H1 (cell line): Measurements from ENCODE around the gene PKP3. TPM values are rescaled to one million over a fixed set of nuclear protein-coding genes. Genes with fewer than 3 reads are reported as not detected.

Source experiments
- CTCF ChIA-PET: fragments of 300-600 bp; sonication (Branson Sonifier 250); formaldehyde crosslinking; loops from one replicate; lab custom pipeline; 2021; ENCODE audit not compliant: partially characterized antibody; lab: Charles Lee
- POLR2A ChIA-PET: fragments of 300-600 bp; sonication (Branson Sonifier 250); formaldehyde crosslinking; loops from one replicate; lab custom pipeline; 2021; ENCODE audit warnings: inconsistent platforms; ENCODE audit not compliant: partially characterized antibody; lab: Charles Lee
- DNase-seq, 2 experiments: peaks; one replicate each; pipeline versions ENCODE4 v3.0.0 to v3.0.0-alpha.2; 2010 to 2022; ENCODE audit warnings: low spot score in 2 of 2, low read depth in 1 of 2, mixed read lengths in 1 of 2
- FAIRE-seq: peaks from 2 replicates; lab custom pipeline; 2011; peaks lifted over from hg19 to GRCh38; lab: Jason Lieb, UNC
- H2AFZ ChIP-seq: 2 replicates; pipeline ENCODE4 v1.8.1; 2012; ENCODE audit warnings: low read length, inconsistent platforms
- H2AK5ac ChIP-seq: 2 replicates; pipeline ENCODE4 v1.6.1; 2013; ENCODE audit warnings: low read depth, low read length
- H2BK120ac ChIP-seq: replicated peaks from 2 replicates; pipeline ENCODE3; 2013; ENCODE audit warnings: low read depth, low read length, inconsistent platforms
- H2BK12ac ChIP-seq: 2 replicates; pipeline ENCODE4 v1.6.1; 2013; ENCODE audit warnings: low read depth, low read length
- H2BK15ac ChIP-seq: 2 replicates; pipeline ENCODE4 v1.6.1; 2013; ENCODE audit warnings: low read length
- H2BK20ac ChIP-seq: 2 replicates; pipeline ENCODE4 v1.6.1; 2013; ENCODE audit warnings: low read length
- H2BK5ac ChIP-seq: 2 replicates; pipeline ENCODE4 v1.6.1; 2013; ENCODE audit warnings: low read depth, low read length
- H3K14ac ChIP-seq: 2 replicates; pipeline ENCODE4 v1.6.1; 2013; ENCODE audit warnings: inconsistent platforms; ENCODE audit not compliant: insufficient read length
- H3K18ac ChIP-seq: 2 replicates; pipeline ENCODE4 v1.6.1; 2013; ENCODE audit warnings: low read length; ENCODE audit errors: extremely low read depth
- H3K23ac ChIP-seq: 2 replicates; pipeline ENCODE4 v1.6.1; 2013; ENCODE audit warnings: inconsistent platforms; ENCODE audit not compliant: insufficient read length
- H3K23me2 ChIP-seq: 2 replicates; pipeline ENCODE4 v1.6.1; 2013; ENCODE audit warnings: low read depth, low read length
- H3K27ac ChIP-seq: 2 replicates; pipeline ENCODE4 v1.6.1; 2011; ENCODE audit warnings: low read depth, low read length, inconsistent platforms
- H3K27me3 ChIP-seq, 4 experiments: replicated peaks in 1 of 4; 1 replicate in 1 of 4; 2 replicates in 3 of 4; pipeline versions ENCODE4 v1.6.1 to v1.8.1; 2011 to 2013; ENCODE audit warnings: low read length in 3 of 4, mild to moderate bottlenecking in 3 of 4, inconsistent platforms in 2 of 4, mixed read lengths in 2 of 4, moderate library complexity in 1 of 4; ENCODE audit not compliant: control insufficient read depth in 3 of 4, insufficient read depth in 3 of 4; ENCODE audit errors: extremely low read depth in 1 of 4
- H3K36me3 ChIP-seq, 4 experiments: 2 replicates each; pipeline versions ENCODE4 v1.6.1 to v1.8.1; 2011 to 2013; ENCODE audit warnings: mild to moderate bottlenecking in 4 of 4, low read length in 3 of 4, moderate library complexity in 2 of 4, control low read depth in 1 of 4, inconsistent platforms in 1 of 4; ENCODE audit not compliant: insufficient read depth in 4 of 4, control insufficient read depth in 2 of 4
- H3K4ac ChIP-seq: replicated peaks from 2 replicates; pipeline ENCODE3; 2013; ENCODE audit warnings: low read length, low read depth, mixed read lengths, inconsistent platforms; ENCODE audit not compliant: insufficient read length
- H3K4me1 ChIP-seq, 4 experiments: replicated peaks in 1 of 4; 1 replicate in 1 of 4; 2 replicates in 3 of 4; pipeline versions ENCODE4 v1.6.1 to v1.8.1; 2011 to 2013; ENCODE audit warnings: low read length in 3 of 4, inconsistent platforms in 2 of 4, mixed read lengths in 1 of 4; ENCODE audit not compliant: insufficient read depth in 4 of 4, control insufficient read depth in 3 of 4
- H3K4me2 ChIP-seq, 2 experiments: 2 replicates each; pipeline versions ENCODE4 v1.6.1 to v1.8.1; 2011 to 2013; ENCODE audit warnings: low read depth in 2 of 2, low read length in 2 of 2, control low read depth in 1 of 2, inconsistent platforms in 1 of 2, mild to moderate bottlenecking in 1 of 2; ENCODE audit not compliant: insufficient read depth in 1 of 2
- H3K4me3 ChIP-seq, 4 experiments: fragments of 200-600, 300-600 bp in 1 of 4; sonication (generic), shearing (Covaris generic), sonication (Bioruptor Twin) in 1 of 4; 2 replicates each; pipeline versions ENCODE4 v1.5.1 to v1.8.1; 2011 to 2016; ENCODE audit warnings: low read length in 4 of 4, low read depth in 3 of 4, control low read depth in 2 of 4, inconsistent platforms in 2 of 4, mild to moderate bottlenecking in 2 of 4, mixed read lengths in 1 of 4, moderate library complexity in 1 of 4; ENCODE audit not compliant: insufficient read depth in 2 of 4; ENCODE audit errors: extremely low read depth in 1 of 4
- H3K56ac ChIP-seq: replicated peaks from 2 replicates; pipeline ENCODE3; 2013; ENCODE audit warnings: low read depth, mild to moderate bottlenecking, mixed read lengths, low read length, inconsistent platforms; ENCODE audit not compliant: insufficient read length
- H3K79me1 ChIP-seq: 2 replicates; pipeline ENCODE4 v1.6.1; 2013; ENCODE audit warnings: low read depth, low read length, control low read depth
- H3K79me2 ChIP-seq, 2 experiments: 2 replicates each; pipeline versions ENCODE4 v1.6.1 to v1.8.1; 2012 to 2013; ENCODE audit warnings: low read length in 2 of 2, mild to moderate bottlenecking in 2 of 2, inconsistent platforms in 1 of 2; ENCODE audit not compliant: insufficient read depth in 2 of 2, control insufficient read depth in 1 of 2
- H3K9ac ChIP-seq, 4 experiments: replicated peaks in 1 of 4; 1 replicate in 1 of 4; 2 replicates in 3 of 4; pipeline versions ENCODE4 v1.6.1 to v1.8.1; 2011 to 2013; ENCODE audit warnings: low read depth in 3 of 4, low read length in 3 of 4, control low read depth in 2 of 4, mild to moderate bottlenecking in 2 of 4, moderate library complexity in 2 of 4, inconsistent platforms in 1 of 4; ENCODE audit errors: extremely low read depth in 1 of 4
- H3K9me3 ChIP-seq, 2 experiments: 2 replicates each; pipeline versions ENCODE4 v1.6.1 to v1.8.1; 2012 to 2013; ENCODE audit warnings: mild to moderate bottlenecking in 2 of 2, moderate library complexity in 2 of 2, control low read depth in 1 of 2, inconsistent platforms in 1 of 2, low read depth in 1 of 2, low read length in 1 of 2, mixed read lengths in 1 of 2; ENCODE audit not compliant: insufficient read depth in 2 of 2
- H4K20me1 ChIP-seq, 2 experiments: replicated peaks in 1 of 2; 2 replicates each; pipeline versions ENCODE3 to v1.8.1; 2011 to 2013; ENCODE audit warnings: inconsistent platforms in 2 of 2, low read length in 2 of 2, mild to moderate bottlenecking in 1 of 2; ENCODE audit not compliant: insufficient read depth in 2 of 2, control insufficient read depth in 1 of 2
- H4K5ac ChIP-seq: 2 replicates; pipeline ENCODE4 v1.6.1; 2013; ENCODE audit warnings: low read length, low read depth, mixed read lengths, inconsistent platforms; ENCODE audit not compliant: insufficient read length
- H4K8ac ChIP-seq: 2 replicates; pipeline ENCODE4 v1.8.0; 2013; ENCODE audit warnings: mild to moderate bottlenecking, moderate library complexity, low read length, inconsistent platforms; ENCODE audit not compliant: insufficient read depth; ENCODE audit errors: extremely low read depth
- H4K91ac ChIP-seq: replicated peaks from 2 replicates; pipeline ENCODE3; 2013; ENCODE audit warnings: low read length, mixed read lengths, inconsistent platforms; ENCODE audit not compliant: insufficient read length
- CEBPB ChIP-seq: IDR thresholded peaks from 2 replicates; pipeline ENCODE4 v1.6.1; 2012; ENCODE audit warnings: low read depth, low read length
- EP300 ChIP-seq, 2 experiments: IDR thresholded peaks; 1 replicate in 1 of 2; 2 replicates in 1 of 2; pipeline ENCODE4 v1.6.1; 2011 to 2012; ENCODE audit warnings: low read depth in 2 of 2, low read length in 2 of 2, mild to moderate bottlenecking in 2 of 2, borderline replicate concordance in 1 of 2, inconsistent platforms in 1 of 2, moderate library complexity in 1 of 2
- FOSL1 ChIP-seq: IDR thresholded peaks from 2 replicates; pipeline ENCODE4 v1.6.1; 2011; ENCODE audit warnings: mild to moderate bottlenecking, low read depth, low read length, moderate library complexity; ENCODE audit not compliant: insufficient read depth
- HDAC6 ChIP-seq: IDR thresholded peaks from one replicate; pipeline ENCODE4 v1.7.1; 2012; ENCODE audit warnings: low read depth, mild to moderate bottlenecking, inconsistent platforms, low read length, moderate library complexity
- KDM5A ChIP-seq: fragments of 200-600 bp; IDR thresholded peaks from 2 replicates; pipeline ENCODE4 v1.7.1; 2012; ENCODE audit warnings: mild to moderate bottlenecking, low read length, inconsistent platforms, mixed read lengths
- POLR2AphosphoS5 ChIP-seq: IDR thresholded peaks from 2 replicates; pipeline ENCODE4 v1.6.1; 2011; ENCODE audit warnings: low read depth, low read length
- RBBP5 ChIP-seq: IDR thresholded peaks from 2 replicates; pipeline ENCODE4 v1.7.1; 2012; ENCODE audit warnings: low read depth, mild to moderate bottlenecking, inconsistent platforms, low read length, moderate library complexity, borderline replicate concordance
- SAP30 ChIP-seq: fragments of 300-600 bp; sonication (generic); IDR thresholded peaks from 2 replicates; pipeline ENCODE4 v1.7.1; 2012; ENCODE audit warnings: low read length, moderate library complexity, mild to moderate bottlenecking, inconsistent platforms; ENCODE audit not compliant: insufficient read depth, insufficient replicate concordance
- SP1 ChIP-seq: IDR thresholded peaks from 2 replicates; pipeline ENCODE4 v1.6.1; 2011; ENCODE audit warnings: low read depth, low read length
- SP4 ChIP-seq: IDR thresholded peaks from 2 replicates; pipeline ENCODE4 v1.6.1; 2012; ENCODE audit warnings: low read length, inconsistent platforms
- TAF1 ChIP-seq: IDR thresholded peaks from 2 replicates; pipeline ENCODE4 v1.6.1; 2011; ENCODE audit warnings: mild to moderate bottlenecking, low read depth, low read length
- YY1 ChIP-seq: IDR thresholded peaks from 2 replicates; pipeline ENCODE4 v1.6.1; 2011; ENCODE audit warnings: low read depth, mild to moderate bottlenecking, low read length
- WGBS, 2 experiments: shearing (Covaris generic) in 1 of 2; methylation state at CpG; one replicate each; pipeline versions ENCODE4 v1.1.6 to v1.1.7; 2013 to 2015; ENCODE audit warnings: low lambda C conversion rate in 2 of 2, mixed read lengths in 2 of 2, inconsistent platforms in 1 of 2, low coverage in 1 of 2, missing lambda C conversion rate in 1 of 2; ENCODE audit not compliant: insufficient replicate concordance in 2 of 2, insufficient coverage in 1 of 2, insufficient read length in 1 of 2; ENCODE audit errors: extremely low coverage in 1 of 2, missing lambda C conversion rate in 1 of 2; 5-methylcytosine and 5-hydroxymethylcytosine counted together
- polyA plus RNA-seq, 7 experiments: library from polyadenylated mRNA; depleted of rRNA in 3 of 7; stranded (reverse) in 5 of 7; unstranded in 2 of 7; fragments of >200 nt in 5 of 7; fragments of 200-250 nt in 2 of 7; gene quantifications; 1 replicate in 5 of 7; 2 replicates in 1 of 7; 4 replicates in 1 of 7; pipeline versions ENCODE4 v1.2.1 to v1.2.3, GENCODE V29; 2011 to 2013; ENCODE audit warnings: missing spikeins in 2 of 7, mixed read lengths in 2 of 7
- total RNA-seq: library from RNA; stranded (reverse); fragmentation: NEBNext Ultra II Directional; extraction: Animal tissue kit (Norgen Biotek cat#: 25700); gene quantifications from 2 replicates; pipeline ENCODE4 v1.2.1, GENCODE V29; 2021

PKP3 gene
- total and polyA plus RNA-seq, 2 of the 8 experiments (the other 6 are each of a cell fraction or from before 2014, with no cell fraction given) = 16.7 to 28.7 TPM

DNA sequence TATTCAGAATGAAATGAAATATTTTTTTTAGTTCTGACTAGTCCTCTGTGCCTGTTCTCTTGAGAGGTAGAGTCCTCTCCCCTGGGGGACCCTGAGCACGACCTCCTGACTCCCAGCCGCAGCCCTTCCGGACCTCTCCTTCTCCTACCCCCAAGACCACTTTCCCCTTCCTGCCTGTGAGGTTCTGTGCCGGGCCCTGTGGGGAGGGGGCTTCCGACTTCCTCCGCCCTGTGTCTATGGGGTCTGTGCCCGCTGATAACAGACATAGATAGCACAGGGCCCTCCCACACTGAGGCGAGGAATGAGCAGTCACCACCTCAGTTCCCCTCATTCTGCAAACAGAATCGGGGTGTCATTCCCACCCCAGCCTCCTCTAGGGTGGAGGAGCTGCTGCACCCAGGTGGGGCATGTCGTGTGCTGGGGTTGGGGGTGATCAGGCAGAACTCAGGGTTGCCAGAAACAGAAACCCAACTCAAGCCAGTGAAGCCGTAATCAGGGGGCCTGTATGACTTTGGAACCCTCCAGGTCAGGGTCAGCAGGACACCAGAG lies 11.9 kb upstream of the PKP3 start:
- Histone ChIP-seq H3K36me3 (peaks cover 0 to 28% (median 6%) of the 10 kb centered on the region in 4 experiments; a peak in 5 of 8 replicates), H3K4ac (no peak overlapping the region), H2BK15ac (no peak overlapping the region), H2BK20ac (no peak overlapping the region), H2AK5ac (no peak overlapping the region), H3K27ac (no peak overlapping the region), H2BK120ac (no peak overlapping the region), H2BK12ac (no peak overlapping the region), H3K4me1 (no peaks in the 10 kb centered on the region), H3K4me3 (no peak overlapping the region), H2AFZ (no peak overlapping the region), H3K23me2 (no peaks in the 10 kb centered on the region), H3K23ac (no peak overlapping the region), H3K56ac (no peak overlapping the region), H2BK5ac (no peak overlapping the region), H3K27me3 (no peaks in the 10 kb centered on the region), H3K14ac (no peak overlapping the region), H3K79me2 (no peaks in the 10 kb centered on the region), H4K20me1 (peaks cover 0 to 6% of the 10 kb centered on the region in 2 experiments), H3K9ac (no peak overlapping the region), H3K79me1 (no peaks in the 10 kb centered on the region), H3K4me2 (no peak overlapping the region), H3K9me3 (peaks cover 13 to 17% of the 10 kb centered on the region in 2 experiments), H3K18ac (no peak overlapping the region), H4K5ac (no peak overlapping the region), H4K91ac (no peak overlapping the region), H4K8ac (no peak overlapping the region)
- 88% methylated on average over 11 of the region's 11 CpGs; no CpG with 5 or more reads in 1 of the 2 experiments for WGBS, 2 experiments
- CTCF ChIA-PET = interaction anchor here (1.0 kb wide), 1 partner anchor 132 kb away, joined by 3 read pairs; no protein-coding TSS in a partner anchor
- POLR2A ChIA-PET = interaction anchor here (0.9 to 3.4 kb wide), 6 partner anchors 10 to 82 kb away, joined by 3 to 20 read pairs (median 11); partner anchors contain the start of genes B4GALNT4 and PKP3
- DNase-seq = no peak
- no peak for FAIRE-seq
- TF ChIP-seq CEBPB (no peak), KDM5A (no peak), SP4 (no peak), POLR2AphosphoS5 (no peak), FOSL1 (no peak), SAP30 (no peak), EP300 (IDR thresholded peaks at IDR 0.05; ENCODE audit: borderline replicate concordance in 1 of 2, low read depth in 2 of 2, low read length in 2 of 2) (no peak), RBBP5 (no peak), SP1 (no peak), HDAC6 (no peak), YY1 (no peak), TAF1 (no peak)
